GM18868 (cell line): Measurements from ENCODE around the gene CEP170B.

Experiments used
- ATAC-seq: cut with Tn5 transposase; IDR thresholded peaks from one replicate; pipeline ENCODE4 v1.9.1; 2021; ENCODE audit warnings: mild to moderate bottlenecking, moderate library complexity; ENCODE audit not compliant: unreplicated experiment

Gene CEP170B

DNA sequence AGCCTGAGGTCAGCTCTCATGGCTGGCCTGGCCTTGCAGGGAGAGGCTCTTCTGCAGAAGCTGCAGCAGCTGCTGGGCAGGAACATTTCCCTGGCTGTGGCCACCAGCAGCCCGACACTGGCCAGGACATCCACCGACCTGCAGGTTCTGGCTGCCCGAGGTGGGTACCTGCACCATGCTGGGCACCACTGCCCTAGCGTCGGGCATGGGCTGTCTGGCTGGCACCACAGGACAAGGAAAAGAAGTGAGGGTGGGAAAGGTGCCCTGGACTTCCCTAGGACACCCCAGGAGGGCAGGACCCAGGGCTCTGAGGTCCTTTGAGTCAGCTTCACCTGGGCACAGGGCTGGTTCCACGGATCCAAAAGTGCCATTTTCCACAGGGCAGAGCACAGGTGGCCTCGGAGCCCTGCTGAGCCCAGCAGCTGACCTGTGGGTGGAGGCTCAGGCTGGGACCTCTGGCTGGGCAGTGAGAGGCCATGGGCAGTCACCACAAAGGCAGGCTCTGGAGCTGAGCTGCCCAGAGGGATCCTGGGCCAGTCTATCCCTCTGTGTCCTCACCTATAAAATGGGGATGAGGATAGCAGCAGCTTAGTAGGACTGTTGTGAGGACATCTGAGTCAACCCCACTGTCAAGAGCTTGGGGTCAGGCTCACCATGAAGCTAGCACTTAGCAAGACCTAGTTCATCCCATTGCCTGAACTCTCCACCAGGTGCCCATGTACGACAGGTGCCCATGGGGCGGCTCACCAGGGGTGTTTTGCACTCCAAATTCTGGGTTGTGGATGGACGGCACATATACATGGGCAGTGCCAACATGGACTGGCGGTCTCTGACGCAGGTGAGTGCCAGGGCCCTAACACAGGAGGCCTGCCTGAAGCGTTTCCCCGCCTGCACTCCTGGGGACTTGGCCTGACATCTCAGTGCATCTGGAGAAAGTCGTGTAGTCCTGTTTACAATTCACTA is 64.5 kb downstream of the CEP170B start:
- no peak for ATAC-seq

DNA sequence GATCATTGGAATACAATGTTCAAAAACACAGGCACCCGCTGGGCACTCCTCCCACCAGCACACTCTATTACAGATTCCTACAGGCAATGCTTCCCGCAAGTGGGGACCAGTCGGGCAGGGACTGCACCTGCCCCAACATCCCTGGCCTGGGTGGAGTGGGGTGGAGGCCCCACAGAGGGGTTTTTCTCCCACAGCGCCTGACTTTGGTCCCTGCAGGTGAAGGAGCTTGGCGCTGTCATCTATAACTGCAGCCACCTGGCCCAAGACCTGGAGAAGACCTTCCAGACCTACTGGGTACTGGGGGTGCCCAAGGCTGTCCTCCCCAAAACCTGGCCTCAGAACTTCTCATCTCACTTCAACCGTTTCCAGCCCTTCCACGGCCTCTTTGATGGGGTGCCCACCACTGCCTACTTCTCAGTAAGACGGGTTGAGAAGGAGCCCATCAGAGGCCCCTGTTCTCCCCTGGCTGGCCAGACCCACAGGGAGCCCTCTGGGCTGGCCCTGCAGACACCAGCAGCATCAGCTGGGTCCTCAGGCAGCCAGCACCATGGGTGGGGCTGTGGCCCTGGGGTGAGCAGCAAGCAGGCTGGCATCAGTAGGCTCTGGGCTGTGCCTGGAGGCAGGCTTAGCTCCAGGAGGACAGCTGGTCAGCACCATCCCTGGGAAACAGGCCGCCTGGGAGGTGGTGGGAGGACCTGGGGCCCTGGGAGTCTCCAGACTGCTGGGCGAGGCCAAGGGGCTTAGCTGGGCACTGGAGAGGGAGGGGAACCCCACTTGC is 65.6 kb downstream of the CEP170B start:
- ATAC-seq, result no peak

DNA sequence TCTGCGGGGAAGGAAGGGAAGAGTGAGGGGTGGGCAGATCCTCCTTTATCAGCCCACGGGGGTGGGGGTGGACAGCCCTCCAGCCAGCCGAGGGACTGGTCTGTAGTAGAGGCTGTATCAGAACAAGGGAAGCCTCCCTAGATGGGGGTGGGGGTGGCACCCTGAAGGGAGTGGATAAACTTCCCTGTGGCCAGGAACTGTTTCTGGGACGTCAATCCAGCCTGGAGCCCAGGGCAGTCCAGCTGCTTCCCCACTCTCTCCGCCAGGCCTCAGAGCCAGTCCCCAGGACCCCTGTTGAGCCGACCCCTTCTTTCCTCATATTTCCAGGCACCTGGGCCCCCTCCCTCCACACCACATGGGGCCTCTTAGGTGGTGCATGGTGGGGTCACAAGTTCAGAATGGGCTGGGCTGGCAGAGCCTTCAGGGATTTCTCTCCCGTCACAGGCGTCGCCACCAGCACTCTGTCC is 66.3 kb downstream of the CEP170B start:
- no peak for ATAC-seq

DNA sequence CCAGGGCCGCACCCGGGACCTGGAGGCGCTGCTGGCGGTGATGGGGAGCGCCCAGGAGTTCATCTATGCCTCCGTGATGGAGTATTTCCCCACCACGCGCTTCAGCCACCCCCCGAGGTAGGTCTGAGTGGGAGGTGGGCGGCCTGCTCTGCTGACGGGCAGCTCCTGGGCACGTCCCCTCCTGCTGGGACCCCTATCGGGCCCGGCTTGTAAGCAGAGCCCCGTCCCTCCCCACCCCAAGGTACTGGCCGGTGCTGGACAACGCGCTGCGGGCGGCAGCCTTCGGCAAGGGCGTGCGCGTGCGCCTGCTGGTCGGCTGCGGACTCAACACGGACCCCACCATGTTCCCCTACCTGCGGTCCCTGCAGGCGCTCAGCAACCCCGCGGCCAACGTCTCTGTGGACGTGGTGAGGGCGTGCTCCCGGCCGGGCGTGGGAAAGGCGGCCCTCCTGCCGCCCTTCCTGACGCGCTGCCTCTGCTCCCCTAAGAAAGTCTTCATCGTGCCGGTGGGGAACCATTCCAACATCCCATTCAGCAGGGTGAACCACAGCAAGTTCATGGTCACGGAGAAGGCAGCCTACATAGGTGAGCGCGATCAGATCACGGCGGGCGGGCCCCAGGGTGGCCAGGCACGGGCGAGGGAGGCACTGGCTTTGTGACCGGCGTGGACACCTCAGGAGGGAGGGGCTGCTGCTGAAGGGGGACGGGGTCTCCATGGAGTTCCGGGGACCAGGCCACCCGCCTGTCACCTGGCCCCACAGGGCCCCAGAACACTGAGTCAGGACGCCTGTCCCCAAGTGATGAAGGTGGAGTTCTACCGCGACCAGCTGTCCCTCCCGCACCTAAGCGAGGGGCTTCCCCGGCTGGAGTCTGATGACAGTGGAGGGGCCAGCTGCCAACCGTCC is 67.0 kb downstream of the CEP170B start:
- ATAC-seq, result no peak

GRCh38 chr14:104932676-104933631 is 67.9 kb downstream of the CEP170B start:
- ATAC-seq, result no peak

GRCh38 chr14:104933746-104934733 is 69.0 kb downstream of the CEP170B start:
- ATAC-seq, result no peak

DNA sequence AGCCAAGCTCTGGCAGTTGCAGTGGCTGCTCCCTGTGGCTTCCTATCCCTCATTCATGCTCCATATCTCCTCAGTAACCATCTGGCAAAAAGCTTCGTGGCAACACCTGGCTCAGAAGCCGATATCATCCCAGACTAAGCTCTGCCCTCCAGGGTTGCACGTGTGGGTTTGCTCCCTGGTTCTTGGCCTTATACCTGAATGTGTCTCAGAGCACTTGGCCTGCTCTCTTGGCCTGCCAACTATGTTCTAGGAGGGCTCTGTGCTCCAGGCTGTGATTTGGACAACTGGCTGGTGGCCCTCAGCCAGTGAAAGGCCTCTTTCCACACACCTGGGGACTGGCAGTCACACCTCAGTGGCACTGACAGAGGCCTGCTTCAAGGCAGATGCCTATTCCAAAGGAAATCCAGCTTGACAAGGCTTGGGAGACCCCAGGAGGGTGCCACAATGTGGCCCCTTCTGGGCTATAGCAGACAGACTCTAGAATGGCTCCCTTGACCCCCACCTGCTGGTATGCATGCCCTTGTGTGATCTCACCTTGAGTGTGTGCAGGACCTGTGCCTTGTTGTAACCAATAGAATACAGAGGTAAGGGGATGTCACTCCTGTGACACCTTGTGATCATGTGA is 70.1 kb downstream of the CEP170B start:
- ATAC-seq, result no peak

GRCh38 chr14:104935955-104936354 is 70.9 kb downstream of the CEP170B start:
- no peak for ATAC-seq

DNA sequence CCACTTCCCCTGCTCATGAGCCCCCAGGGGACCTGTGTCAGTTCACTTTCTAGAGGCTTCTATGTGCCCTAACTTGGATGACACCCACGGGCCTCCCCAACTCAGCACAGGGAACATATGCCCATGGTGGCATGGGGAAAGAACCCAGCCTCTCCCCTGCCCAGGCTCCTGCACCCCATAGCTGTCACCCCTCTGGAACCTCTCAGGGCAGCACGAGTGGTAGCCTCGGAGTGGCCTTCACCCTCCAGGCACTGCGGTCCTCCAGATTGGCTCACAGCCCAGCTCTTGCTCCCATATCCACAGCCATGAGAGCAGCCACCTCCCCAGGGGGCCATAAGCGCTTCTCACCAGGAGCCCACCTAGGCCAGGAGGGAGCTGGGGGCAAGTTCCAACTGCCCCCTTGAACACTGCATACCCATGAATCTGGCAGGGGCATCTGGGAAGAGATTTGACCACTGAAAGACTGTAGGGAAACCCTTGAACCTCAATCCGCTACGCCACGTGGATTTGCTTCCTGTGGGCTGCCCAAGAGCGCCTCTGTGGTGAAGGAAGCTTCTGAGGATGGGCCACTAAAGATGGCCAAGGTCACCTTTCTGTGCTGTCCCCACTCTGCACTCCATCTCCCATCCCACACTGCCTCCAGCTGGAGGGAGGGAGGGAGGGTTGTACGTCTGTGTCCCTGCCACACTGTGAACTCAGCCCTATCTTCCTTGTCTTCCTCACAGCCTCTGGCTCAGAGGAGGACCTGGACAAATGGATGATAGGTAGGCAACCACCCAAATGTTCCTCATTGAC is 71.5 kb downstream of the CEP170B start:
- no peak for ATAC-seq

GRCh38 chr14:104937161-104937560 is 72.1 kb downstream of the CEP170B start:
- no peak for ATAC-seq

- no peak for ATAC-seq
Observed at GRCh38 chr14:104937694-104938365, 72.8 kb downstream of the CEP170B start.

DNA sequence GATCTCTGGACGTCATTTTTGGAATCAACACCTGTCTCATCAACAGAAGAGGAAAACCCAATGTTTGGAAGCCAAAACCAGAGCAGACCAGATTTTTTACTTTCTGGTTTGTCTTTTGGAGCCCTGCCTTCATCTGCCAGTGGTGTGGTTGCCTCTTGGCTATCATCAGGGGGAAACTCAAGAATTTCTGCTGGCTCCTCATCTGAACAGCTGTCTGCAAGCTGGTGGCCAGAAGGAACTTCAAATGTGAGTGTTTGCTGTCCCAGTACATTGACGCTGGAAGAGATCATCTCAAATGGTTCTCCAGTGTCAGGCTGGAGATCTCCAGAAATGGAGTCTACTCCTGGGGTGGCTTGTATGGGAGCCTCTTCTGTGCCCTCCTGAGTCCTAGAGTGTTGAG is 73.4 kb downstream of the CEP170B start:
- ATAC-seq, result no peak

- ATAC-seq, result no peak
Observed at GRCh38 chr14:104938960-104939359, 73.9 kb downstream of the CEP170B start.

GRCh38 chr14:104939666-104940410 is 74.8 kb downstream of the CEP170B start:
- no peak for ATAC-seq

DNA sequence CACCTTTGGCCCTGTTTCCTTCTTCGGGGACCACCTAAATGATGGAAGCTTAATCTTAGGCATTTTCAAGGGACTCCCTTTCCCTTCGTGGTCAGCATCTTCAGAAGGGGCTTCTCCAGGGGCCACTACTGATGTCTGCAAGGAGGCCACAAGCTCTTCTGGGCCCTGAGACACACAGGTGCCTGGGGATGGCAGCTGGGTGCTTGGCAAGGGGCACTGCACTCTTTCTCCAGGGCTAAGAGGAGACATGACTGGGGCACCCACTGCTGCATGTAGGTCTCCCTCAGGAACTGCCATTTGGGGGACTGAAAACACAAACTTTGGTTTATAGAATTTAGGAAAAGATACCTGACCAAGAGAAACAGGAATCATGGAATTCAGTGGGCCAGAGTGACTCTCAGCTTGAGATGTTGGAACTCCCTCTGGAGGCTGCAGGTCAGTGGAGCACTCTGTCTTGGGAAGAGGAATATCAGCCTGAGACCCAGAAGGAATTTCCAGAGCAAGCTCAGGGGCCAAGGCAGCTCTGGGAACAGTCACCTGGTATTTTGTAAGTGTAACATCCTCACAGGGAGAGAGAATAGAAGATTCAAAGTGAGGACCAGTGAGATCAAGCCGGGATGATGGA is 75.6 kb downstream of the CEP170B start:
- ATAC-seq, result no peak
